Measurements from ENCODE around the gene ADAMTSL5. TPM values are rescaled to one million over a fixed set of nuclear protein-coding genes. Genes with fewer than 3 reads are reported as not detected.

Gene ADAMTSL5
- total and polyA plus RNA-seq, 9 of the 15 experiments (the other 6 are each of a cell fraction or from before 2014, with no cell fraction given): 1.0 to 11.6 (median 4.1) TPM

GRCh38 chr19:1478934-1479707 is 33.7 kb downstream of the ADAMTSL5 start, which contains the start of gene C19orf25 (continued):
- no peak for TF ChIP-seq SLC30A9 (CRISPR knock-in tag; IDR thresholded peaks at IDR 0.05)
- TF ChIP-seq MITF (IDR thresholded peaks at IDR 0.05): peak; percentile 71
- TF ChIP-seq MYC (IDR thresholded peaks at IDR 0.05; ENCODE audit: low read depth, low read length): peak; percentile 82
- peak; percentile 51; the same call in 1 of the 2 replicates for TF ChIP-seq MYC (CRISPR knock-in tag; IDR thresholded peaks at IDR 0.05; ENCODE audit: borderline replicate concordance, low read depth)
- TF ChIP-seq TOE1 (IDR thresholded peaks at IDR 0.05; ENCODE audit: borderline replicate concordance): peak; percentile 99
- no peak for TF ChIP-seq TOE1 (CRISPR knock-in tag; IDR thresholded peaks at IDR 0.05; ENCODE audit: borderline replicate concordance, low read depth)
- TF ChIP-seq NR3C1 (CRISPR knock-in tag; IDR thresholded peaks at IDR 0.05): no peak
- TF ChIP-seq USF1 (CRISPR knock-in tag; IDR thresholded peaks at IDR 0.05): peak; percentile 97
- peak; percentile 88 for TF ChIP-seq POLR2H (tag; IDR thresholded peaks at IDR 0.05; ENCODE audit: low read depth)
- peak; percentile 95 for TF ChIP-seq E2F8 (IDR thresholded peaks at IDR 0.05; ENCODE audit: low read depth, partially characterized antibody)
- no peak for TF ChIP-seq PCBP2 (IDR thresholded peaks at IDR 0.05; ENCODE audit: low read depth, low read length, poor library complexity, severe bottlenecking)
- peak in 1 of 2 experiments; percentile 88; a peak in 1 of 4 replicates for TF ChIP-seq KDM4B (IDR thresholded peaks at IDR 0.05; ENCODE audit: borderline replicate concordance in 2 of 2, low read depth in 1 of 2)
- TF ChIP-seq ZFX (CRISPR knock-in tag; IDR thresholded peaks at IDR 0.05): peak; percentile 63
- no peak for TF ChIP-seq ARID2 (IDR thresholded peaks at IDR 0.05)
- 0 out of 2 replicates have a peak, but pooled peaks have one; percentile 53 for TF ChIP-seq KLF6 (CRISPR knock-in tag; IDR thresholded peaks at IDR 0.05; ENCODE audit: borderline replicate concordance)
- peak; percentile 56; the same call in 1 of the 2 replicates for TF ChIP-seq SPI1 (IDR thresholded peaks at IDR 0.05; ENCODE audit: borderline replicate concordance, low read depth, low read length)
- TF ChIP-seq SRF (CRISPR knock-in tag; IDR thresholded peaks at IDR 0.05): no peak
- TF ChIP-seq SRSF9 (IDR thresholded peaks at IDR 0.05; ENCODE audit: borderline replicate concordance, low read depth, low read length): no peak
- TF ChIP-seq PML (IDR thresholded peaks at IDR 0.05; ENCODE audit: low read length): peak; percentile 46
- peak in 1 of 2 experiments; percentile 77; a peak in 2 of 4 replicates for TF ChIP-seq RCOR1 (IDR thresholded peaks at IDR 0.05; ENCODE audit: borderline replicate concordance in 1 of 2, low read depth in 2 of 2, low read length in 2 of 2)
- peak; percentile 43 for TF ChIP-seq CREB1 (IDR thresholded peaks at IDR 0.05)
- peak; percentile 68; the same call in 1 of the 2 replicates for TF ChIP-seq CREB1 (CRISPR knock-in tag; IDR thresholded peaks at IDR 0.05)
- peak; percentile 90 for TF ChIP-seq POLR2G (IDR thresholded peaks at IDR 0.05; ENCODE audit: low read depth, low read length)
- TF ChIP-seq MTA2 (IDR thresholded peaks at IDR 0.05; ENCODE audit: low read depth): no peak
